Stimulated activated CD8-positive, alpha-beta memory T cell treated with anti-CD3 and anti-CD28 coated beads, Interleukin-7, amount 100 ng/mL, for 1 hour (primary cell): ENCODE results near the gene ZDHHC19.
A peak's percentile ranks its signal among the peaks of the same experiment; 100 is the strongest.
"Not testable (repeated sequence)": the region's sequence is repeated elsewhere in the genome, so short reads cannot be mapped to it uniquely, and the experiment has no call there.

Source experiments
- DNase-seq, 2 donors: peaks; one replicate each; pipeline ENCODE4 v3.0.0-alpha.2; 2020; ENCODE audit warnings: low read depth in 2 of 2

Gene ZDHHC19

GRCh38 chr3:196225086-196225485 lies 13.9 kb upstream of the ZDHHC19 start:
- no peak for DNase-seq

GRCh38 chr3:196222876-196223595 lies 11.8 kb upstream of the ZDHHC19 start:
- no peak for DNase-seq

- no peak for DNase-seq
Measured at GRCh38 chr3:196220991-196221390, 9.8 kb upstream of the ZDHHC19 start.

- no peak for DNase-seq
Measured at GRCh38 chr3:196220587-196220986, 9.4 kb upstream of the ZDHHC19 start.

GRCh38 chr3:196219970-196220311 lies 8.7 kb upstream of the ZDHHC19 start:
- no peak for DNase-seq

GRCh38 chr3:196219194-196219969 lies 8.2 kb upstream of the ZDHHC19 start:
- DNase-seq = peak; percentile 31 to 36

GRCh38 chr3:196218155-196218712 lies 7.0 kb upstream of the ZDHHC19 start:
- DNase-seq = no peak

GRCh38 chr3:196217307-196218154 lies 6.3 kb upstream of the ZDHHC19 start:
- no peak for DNase-seq

GRCh38 chr3:196216681-196217211 lies 5.5 kb upstream of the ZDHHC19 start:
- DNase-seq = no peak

- no peak for DNase-seq
Measured at GRCh38 chr3:196216089-196216564, 4.9 kb upstream of the ZDHHC19 start, which contains the start of gene SLC51A. Gene SLC51A, plus strand, starts transcription at chr3:196216534. Its CDS starts 179 bp downstream, at chr3:196216713.

- DNase-seq = no peak
Measured at GRCh38 chr3:196215493-196216020, 4.4 kb upstream of the ZDHHC19 start.

GRCh38 chr3:196214783-196215441 lies 3.7 kb upstream of the ZDHHC19 start:
- no peak for DNase-seq

- not testable (repeated sequence) for DNase-seq
Measured at GRCh38 chr3:196209944-196210672, 1.1 kb downstream of the ZDHHC19 start.

- DNase-seq = no peak
Measured at GRCh38 chr3:196208942-196209695, 2.1 kb downstream of the ZDHHC19 start.

- peak in 1 of 2 donors; percentile 27 for DNase-seq
Measured at GRCh38 chr3:196207833-196208607, 3.2 kb downstream of the ZDHHC19 start.

- DNase-seq = no peak
Measured at GRCh38 chr3:196207159-196207832, 3.9 kb downstream of the ZDHHC19 start.

- not testable (repeated sequence) for DNase-seq
Measured at GRCh38 chr3:196205442-196206205, 5.6 kb downstream of the ZDHHC19 start.
